Thymus (tissue), 11 donors: ENCODE data around the gene TRAP1. TPM values are rescaled to one million over a fixed set of nuclear protein-coding genes. Genes with fewer than 3 reads are reported as not detected.

Experiments
- DNase-seq, 9 donors: peaks; one replicate each; pipeline ENCODE4 v3.0.0-alpha.2; 2013; ENCODE audit warnings: low spot score in 9 of 9, low read depth in 6 of 9, missing footprints in 1 of 9
- H3K27ac ChIP-seq, 2 donors: one replicate each; pipeline ENCODE4 v1.5.1; 2013; ENCODE audit warnings: control low read depth in 1 of 2, low read depth in 1 of 2, low read length in 1 of 2, mild to moderate bottlenecking in 1 of 2, moderate library complexity in 1 of 2
- H3K27me3 ChIP-seq, 2 donors: one replicate each; pipeline ENCODE4 v1.5.1; 2013; ENCODE audit warnings: low read length in 1 of 2; ENCODE audit not compliant: control insufficient read depth in 2 of 2, insufficient read depth in 1 of 2
- H3K36me3 ChIP-seq, 2 donors: one replicate each; pipeline ENCODE4 v1.5.1; 2013; ENCODE audit warnings: low read length in 1 of 2, mild to moderate bottlenecking in 1 of 2, moderate library complexity in 1 of 2; ENCODE audit not compliant: control insufficient read depth in 2 of 2, insufficient read depth in 2 of 2
- H3K4me1 ChIP-seq, 2 donors: one replicate each; pipeline ENCODE4 v1.5.1; 2013; ENCODE audit warnings: low read length in 2 of 2; ENCODE audit not compliant: control insufficient read depth in 2 of 2, insufficient read depth in 2 of 2
- H3K4me3 ChIP-seq, 2 donors: one replicate each; pipeline ENCODE4 v1.5.1; 2013; ENCODE audit warnings: low read length in 2 of 2, control low read depth in 1 of 2, mild to moderate bottlenecking in 1 of 2
- H3K9me3 ChIP-seq, 2 donors: one replicate each; pipeline ENCODE4 v1.5.1; 2013; ENCODE audit warnings: low read length in 1 of 2, mild to moderate bottlenecking in 1 of 2; ENCODE audit not compliant: control insufficient read depth in 2 of 2, insufficient read depth in 1 of 2
- WGBS: extraction: QIAGEN DNeasy Blood & Tissue Kit; methylation state at CpG from one replicate; pipeline ENCODE4 v1.1.7; 2013; 5-methylcytosine and 5-hydroxymethylcytosine counted together
- polyA plus RNA-seq: library from polyadenylated mRNA; stranded (reverse); fragments of 200-250 nt; gene quantifications from one replicate; pipeline ENCODE4 v1.2.3, GENCODE V29; 2013
- total RNA-seq: library from RNA; stranded (reverse); fragments of 120-200 nt; gene quantifications from one replicate; pipeline ENCODE4 v1.2.4, GENCODE V29; 2013
- donor health status: healthy.

TRAP1 gene
- total and polyA plus RNA-seq, 2 donors: 46.5 to 48.4 TPM

- DNase-seq: no peak
- H3K36me3 ChIP-seq: peaks cover 45 to 72% of the 10 kb centered on the region in 2 donors
- H3K27me3 ChIP-seq: no peaks in the 10 kb centered on the region
- no peak overlapping the region for H3K4me3 ChIP-seq
- H3K27ac ChIP-seq: no peak overlapping the region
- H3K4me1 ChIP-seq: no peaks in the 10 kb centered on the region
- WGBS: 98% methylated on average over 9 of the region's 9 CpGs
- no peaks in the 10 kb centered on the region for H3K9me3 ChIP-seq
Measured at GRCh38 chr16:3756113-3756512, 38.8 kb upstream of the TRAP1 start.

GRCh38 chr16:3755249-3755648 is 37.9 kb upstream of the TRAP1 start:
- H3K4me3 ChIP-seq: no peak overlapping the region
- no peak for DNase-seq
- peaks cover 42 to 73% of the 10 kb centered on the region in 2 donors for H3K36me3 ChIP-seq
- H3K9me3 ChIP-seq: no peaks in the 10 kb centered on the region
- over 99% methylated on average over 4 of the region's 4 CpGs for WGBS
- no peak overlapping the region for H3K27ac ChIP-seq
- H3K4me1 ChIP-seq: no peaks in the 10 kb centered on the region
- H3K27me3 ChIP-seq: no peaks in the 10 kb centered on the region

GRCh38 chr16:3754772-3755171 is 37.4 kb upstream of the TRAP1 start:
- no peak overlapping the region for H3K27ac ChIP-seq
- H3K9me3 ChIP-seq: no peaks in the 10 kb centered on the region
- no peak overlapping the region for H3K4me3 ChIP-seq
- DNase-seq: no peak
- peaks cover 44 to 78% of the 10 kb centered on the region in 2 donors for H3K36me3 ChIP-seq
- H3K4me1 ChIP-seq: no peaks in the 10 kb centered on the region
- 98% methylated on average over 5 of the region's 5 CpGs for WGBS
- no peaks in the 10 kb centered on the region for H3K27me3 ChIP-seq

GRCh38 chr16:3754081-3754703 is 36.9 kb upstream of the TRAP1 start:
- WGBS: 96% methylated on average over 4 of the region's 4 CpGs
- DNase-seq: no peak
- H3K27me3 ChIP-seq: no peaks in the 10 kb centered on the region
- no peaks in the 10 kb centered on the region for H3K9me3 ChIP-seq
- no peaks in the 10 kb centered on the region for H3K4me1 ChIP-seq
- H3K27ac ChIP-seq: no peak overlapping the region
- no peak overlapping the region for H3K4me3 ChIP-seq
- H3K36me3 ChIP-seq: peaks cover 43 to 77% of the 10 kb centered on the region in 2 donors

- Histone ChIP-seq H3K4me1 (no peaks in the 10 kb centered on the region), H3K36me3 (peaks cover 44 to 73% of the 10 kb centered on the region in 2 donors)
Measured at GRCh38 chr16:3752984-3753383, 35.7 kb upstream of the TRAP1 start.

GRCh38 chr16:3751878-3752277 is 34.6 kb upstream of the TRAP1 start:
- no peak for DNase-seq
- Histone ChIP-seq H3K9me3 (no peaks in the 10 kb centered on the region), H3K4me1 (no peaks in the 10 kb centered on the region), H3K27me3 (no peaks in the 10 kb centered on the region), H3K27ac (no peak overlapping the region), H3K4me3 (no peak overlapping the region), H3K36me3 (peaks cover 40 to 68% of the 10 kb centered on the region in 2 donors)
- 98% methylated on average over 8 of the region's 8 CpGs for WGBS

More at GRCh38 chr16:3752984-3753383, 35.7 kb upstream of the TRAP1 start:
- no peak for DNase-seq
- no peak overlapping the region for H3K27ac ChIP-seq
- no peaks in the 10 kb centered on the region for H3K27me3 ChIP-seq
- 99% methylated on average over 15 of the region's 15 CpGs for WGBS
- H3K9me3 ChIP-seq: no peaks in the 10 kb centered on the region
- no peak overlapping the region for H3K4me3 ChIP-seq

GRCh38 chr16:3748307-3748706 is 31.0 kb upstream of the TRAP1 start:
- Histone ChIP-seq H3K27me3 (no peaks in the 10 kb centered on the region), H3K4me1 (no peaks in the 10 kb centered on the region), H3K4me3 (no peak overlapping the region), H3K9me3 (no peaks in the 10 kb centered on the region), H3K36me3 (peaks cover 62 to 74% of the 10 kb centered on the region in 2 donors), H3K27ac (no peak overlapping the region)
- no peak for DNase-seq
- WGBS: 94% methylated on average over 5 of the region's 5 CpGs

GRCh38 chr16:3745751-3746355 is 28.5 kb upstream of the TRAP1 start:
- WGBS: 98% methylated on average over 13 of the region's 13 CpGs
- Histone ChIP-seq H3K27me3 (no peaks in the 10 kb centered on the region), H3K9me3 (no peaks in the 10 kb centered on the region), H3K27ac (no peak overlapping the region), H3K4me1 (no peaks in the 10 kb centered on the region), H3K4me3 (no peak overlapping the region), H3K36me3 (peaks cover 73 to 77% of the 10 kb centered on the region in 2 donors)
- no peak for DNase-seq

- Histone ChIP-seq H3K4me3 (no peak overlapping the region), H3K9me3 (no peaks in the 10 kb centered on the region), H3K36me3 (peaks cover 84 to 86% of the 10 kb centered on the region in 2 donors), H3K27ac (no peak overlapping the region), H3K4me1 (no peaks in the 10 kb centered on the region), H3K27me3 (no peaks in the 10 kb centered on the region)
- 98% methylated on average over 7 of the region's 7 CpGs for WGBS
- no peak for DNase-seq
Measured at GRCh38 chr16:3744018-3744417, 26.7 kb upstream of the TRAP1 start.
